Upper lobe of left lung (tissue), 6 donors: ENCODE data around the gene TAS2R7. TPM values are rescaled to one million over a fixed set of nuclear protein-coding genes. Genes with fewer than 3 reads are reported as not detected.

Source experiments
- ATAC-seq, 2 donors: fragments of 200-7000 bp; cut with Tn5 transposase; one replicate each; pipeline ENCODE4 v1.9.1; 2022; ENCODE audit warnings: mild to moderate bottlenecking in 2 of 2, moderate library complexity in 2 of 2; ENCODE audit not compliant: low FRiP score in 2 of 2
- DNase-seq, 2 donors: peaks; one replicate each; pipeline ENCODE4 v3.0.0-alpha.2; 2019 to 2020
- H3K27ac ChIP-seq, 4 donors: fragments of 200-600 bp; sonication (generic); one replicate each; pipeline ENCODE4 v1.5.1; 2016 to 2019
- H3K27me3 ChIP-seq, 4 donors: fragments of 200-600 bp; sonication (generic); one replicate each; pipeline ENCODE4 v1.5.1; 2017 to 2019
- H3K36me3 ChIP-seq, 4 donors: fragments of 200-600 bp; sonication (generic); one replicate each; pipeline ENCODE4 v1.5.1; 2016 to 2019
- H3K4me1 ChIP-seq, 4 donors: fragments of 200-600 bp; sonication (generic); one replicate each; pipeline ENCODE4 v1.5.1; 2018 to 2019
- H3K4me3 ChIP-seq, 4 donors: fragments of 200-600 bp; sonication (generic); one replicate each; pipeline ENCODE4 v1.5.1; 2017 to 2019; ENCODE audit warnings: mild to moderate bottlenecking in 2 of 4, moderate library complexity in 1 of 4
- H3K9me3 ChIP-seq, 4 donors: fragments of 200-600 bp; sonication (generic); one replicate each; pipeline ENCODE4 v1.5.1; 2018 to 2019
- EP300 ChIP-seq, 4 donors: sonication (generic); formaldehyde crosslinking; IDR thresholded peaks; one replicate each; pipeline ENCODE4 v1.5.1; 2017; ENCODE audit warnings: antibody characterized with exemption in 4 of 4, control low read depth in 2 of 4
- POLR2A ChIP-seq, 4 donors: fragments of 450-650 bp; IDR thresholded peaks; one replicate each; pipeline ENCODE4 v1.5.1; 2016 to 2017; ENCODE audit warnings: antibody characterized with exemption in 4 of 4, mild to moderate bottlenecking in 2 of 4
- POLR2AphosphoS5 ChIP-seq, 2 donors: sonication (generic); formaldehyde crosslinking; IDR thresholded peaks; one replicate each; pipeline ENCODE4 v1.5.1; 2017; ENCODE audit warnings: antibody characterized with exemption in 2 of 2
- WGBS, 2 donors: methylation state at CpG; one replicate each; pipeline ENCODE4 v1.1.5; 2017 to 2018; 5-methylcytosine and 5-hydroxymethylcytosine counted together
- total RNA-seq, 6 donors: library from RNA; depleted of rRNA in 4 of 6; stranded (reverse); fragments of >200 nt in 4 of 6; gene quantifications; one replicate each; pipeline versions ENCODE4 v1.1.0 to v1.2.1, GENCODE V29; 2016 to 2021
- TF ChIP-seq, protein P1 (sequence below), 6 experiments: fragments of 450-650 bp in 4 of 6; fragments of 200-600 bp in 2 of 6; sonication (generic) in 2 of 6; IDR thresholded peaks; one replicate each; pipeline ENCODE4 v1.5.1; 2016 to 2019; ENCODE audit warnings: antibody characterized with exemption in 6 of 6
- donor health status: DM: no; HTN: no; CAD: no; lungs with moderate emphysema.
- donor health status: DM: no; HTN: yes; CAD: no; lungs with severe emphysema.

TAS2R7 gene
- total RNA-seq, 6 donors from 2014 or later, result 0.98 TPM; not detected in 5

DNA sequence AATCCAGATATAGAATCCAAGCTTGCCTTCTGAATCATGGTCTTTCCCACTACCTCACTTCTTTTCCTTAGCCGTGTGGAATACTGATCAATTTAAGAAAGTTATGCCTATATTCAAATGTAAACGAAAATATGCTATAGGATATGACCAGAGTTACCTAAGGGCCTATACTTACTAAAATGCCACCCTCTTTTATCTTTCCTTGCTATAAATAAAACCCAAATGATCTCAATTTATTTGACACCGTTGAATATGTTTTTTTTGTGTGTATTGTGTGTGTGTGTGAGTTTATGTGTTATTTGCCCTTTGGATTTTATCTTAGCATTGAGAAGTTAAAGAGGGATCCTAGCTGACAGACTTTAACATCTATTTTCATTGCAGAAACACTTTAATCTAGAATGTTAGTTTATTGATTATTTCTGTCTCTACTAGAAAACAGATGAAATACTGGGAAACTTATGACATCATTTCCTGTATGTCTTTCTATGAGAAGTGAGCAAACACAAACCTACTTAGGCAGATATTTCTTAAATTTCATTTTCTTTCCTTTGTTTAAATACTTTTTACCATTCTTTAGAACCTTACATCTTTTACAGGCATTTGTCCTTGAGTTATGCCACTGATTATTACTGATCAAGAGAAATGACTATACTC is 9.6 kb upstream of the TAS2R7 start:
- H3K27ac ChIP-seq, result no peak overlapping the region
- DNase-seq, result no peak
- no peak for ATAC-seq
- no peaks in the 10 kb centered on the region for H3K36me3 ChIP-seq
- TF ChIP-seq EP300 (IDR thresholded peaks at IDR 0.05), result no peak
- no peak for TF ChIP-seq POLR2A (IDR thresholded peaks at IDR 0.05)
- TF ChIP-seq, protein P1, sequence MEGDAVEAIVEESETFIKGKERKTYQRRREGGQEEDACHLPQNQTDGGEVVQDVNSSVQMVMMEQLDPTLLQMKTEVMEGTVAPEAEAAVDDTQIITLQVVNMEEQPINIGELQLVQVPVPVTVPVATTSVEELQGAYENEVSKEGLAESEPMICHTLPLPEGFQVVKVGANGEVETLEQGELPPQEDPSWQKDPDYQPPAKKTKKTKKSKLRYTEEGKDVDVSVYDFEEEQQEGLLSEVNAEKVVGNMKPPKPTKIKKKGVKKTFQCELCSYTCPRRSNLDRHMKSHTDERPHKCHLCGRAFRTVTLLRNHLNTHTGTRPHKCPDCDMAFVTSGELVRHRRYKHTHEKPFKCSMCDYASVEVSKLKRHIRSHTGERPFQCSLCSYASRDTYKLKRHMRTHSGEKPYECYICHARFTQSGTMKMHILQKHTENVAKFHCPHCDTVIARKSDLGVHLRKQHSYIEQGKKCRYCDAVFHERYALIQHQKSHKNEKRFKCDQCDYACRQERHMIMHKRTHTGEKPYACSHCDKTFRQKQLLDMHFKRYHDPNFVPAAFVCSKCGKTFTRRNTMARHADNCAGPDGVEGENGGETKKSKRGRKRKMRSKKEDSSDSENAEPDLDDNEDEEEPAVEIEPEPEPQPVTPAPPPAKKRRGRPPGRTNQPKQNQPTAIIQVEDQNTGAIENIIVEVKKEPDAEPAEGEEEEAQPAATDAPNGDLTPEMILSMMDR (IDR thresholded peaks at IDR 0.05), result no peak
- TF ChIP-seq POLR2AphosphoS5 (IDR thresholded peaks at IDR 0.05), result no peak
- H3K9me3 ChIP-seq, result no peaks in the 10 kb centered on the region
- no peak overlapping the region for H3K4me3 ChIP-seq
- no peaks in the 10 kb centered on the region for H3K27me3 ChIP-seq
- 81 to 84% methylated on average over 3 of the region's 3 CpGs for WGBS, 2 donors
- no peaks in the 10 kb centered on the region for H3K4me1 ChIP-seq

DNA sequence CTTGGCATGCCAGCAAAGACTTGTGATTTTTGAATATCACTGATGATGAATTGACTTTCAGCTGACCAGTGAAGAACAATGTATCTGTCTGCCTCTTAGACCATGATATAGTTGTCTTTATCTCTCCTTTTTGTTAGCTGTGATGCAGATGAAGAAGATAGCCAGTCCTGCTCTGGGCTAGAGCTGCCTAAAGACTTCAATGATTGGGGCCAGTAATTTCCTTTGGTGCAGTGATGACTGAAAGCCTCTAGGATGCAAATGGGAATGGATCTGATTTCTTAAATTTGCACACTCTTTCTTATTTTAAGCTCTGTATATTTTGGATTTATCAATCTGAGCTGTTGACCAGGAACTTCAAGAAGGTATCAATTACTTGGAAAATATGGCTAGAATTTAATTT is 7.6 kb upstream of the TAS2R7 start, which contains the start of gene TAS2R9:
TAS2R9 (minus strand) TSS at position 101 of the 400 bp plus-strand sequence; CDS start at position 8, 93 bp downstream.
- no peak for ATAC-seq
- no peak within 1 kb of the TSS for H3K4me3 ChIP-seq
- no peaks in the 10 kb centered on the region for H3K4me1 ChIP-seq
- H3K9me3 ChIP-seq, result no peaks in the 10 kb centered on the region
- TF ChIP-seq POLR2AphosphoS5 (IDR thresholded peaks at IDR 0.05), result no peak
- TF ChIP-seq, protein P1 (IDR thresholded peaks at IDR 0.05), result no peak
- no peak for TF ChIP-seq POLR2A (IDR thresholded peaks at IDR 0.05)
- TF ChIP-seq EP300 (IDR thresholded peaks at IDR 0.05), result no peak
- H3K27ac ChIP-seq, result no peak within 1 kb of the TSS
- DNase-seq, result no peak
- H3K36me3 ChIP-seq, result no peaks in the 10 kb centered on the region
- H3K27me3 ChIP-seq, result no peaks in the 10 kb centered on the region

DNA sequence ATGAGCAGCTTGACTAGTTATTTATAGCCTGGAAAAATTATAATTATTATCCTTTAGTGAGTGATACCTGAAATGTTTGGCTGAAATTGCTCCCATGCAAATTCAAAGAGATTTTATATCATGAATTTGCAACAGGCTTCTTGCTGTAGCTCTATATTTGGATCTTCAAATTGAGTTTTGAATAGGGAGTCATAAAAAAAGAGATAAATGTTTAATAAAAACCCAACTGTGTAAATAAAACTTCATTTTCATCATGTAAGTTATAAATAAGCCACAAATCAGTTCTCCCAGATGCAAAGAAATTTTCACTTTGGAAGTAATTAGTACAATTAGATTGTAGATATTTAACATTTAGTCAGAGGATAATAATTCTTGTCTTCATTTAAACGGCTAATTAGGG is 4.8 kb upstream of the TAS2R7 start, which contains the start of gene TAS2R8:
TAS2R8 (minus strand) TSS at position 101 of the 400 bp plus-strand sequence. CDS start 306 bp downstream, outside the sequence.
- Histone ChIP-seq H3K4me1 (no peaks in the 10 kb centered on the region), H3K36me3 (no peaks in the 10 kb centered on the region), H3K27me3 (no peaks in the 10 kb centered on the region), H3K4me3 (no peak within 1 kb of the TSS), H3K9me3 (no peaks in the 10 kb centered on the region), H3K27ac (no peak within 1 kb of the TSS)
- no peak for TF ChIP-seq EP300 (IDR thresholded peaks at IDR 0.05)
- no peak for TF ChIP-seq POLR2AphosphoS5 (IDR thresholded peaks at IDR 0.05)
- TF ChIP-seq POLR2A (IDR thresholded peaks at IDR 0.05), result no peak
- TF ChIP-seq, protein P1 (IDR thresholded peaks at IDR 0.05), result no peak
- WGBS, 2 donors, result 61 to 71% methylated on average over 1 of the region's 1 CpG
- no peak for DNase-seq
- ATAC-seq, result no peak

DNA sequence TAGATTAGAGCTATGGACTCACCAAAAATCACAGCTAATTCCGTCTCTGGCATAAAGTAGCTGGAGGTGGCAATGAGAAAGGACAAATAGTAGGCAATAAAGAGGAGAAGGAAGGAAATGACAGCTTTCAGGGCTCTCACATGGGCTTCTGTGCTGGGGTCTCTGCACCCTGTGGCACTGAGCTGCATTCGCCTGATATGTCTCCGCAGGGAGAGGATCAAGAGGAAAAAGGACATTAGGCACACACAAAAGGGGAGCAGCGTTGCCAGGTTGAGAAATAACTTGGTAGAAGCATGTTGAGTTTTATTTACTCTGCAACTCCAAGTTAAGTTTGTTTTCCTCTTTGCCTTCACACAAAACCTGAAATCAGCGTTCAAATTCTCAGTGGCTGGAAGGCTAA is 686 bp downstream of the TAS2R7 start:
- no peak for ATAC-seq
- 57 to 60% methylated on average over 5 of the region's 5 CpGs for WGBS, 2 donors
- no peaks in the 10 kb centered on the region for H3K27me3 ChIP-seq

More for the DNA sequence above, 686 bp downstream of the TAS2R7 start:
- H3K4me3 ChIP-seq, result no peak overlapping the region
- H3K4me1 ChIP-seq, result no peaks in the 10 kb centered on the region
- no peak for TF ChIP-seq EP300 (IDR thresholded peaks at IDR 0.05)
- TF ChIP-seq POLR2AphosphoS5 (IDR thresholded peaks at IDR 0.05), result no peak
- TF ChIP-seq POLR2A (IDR thresholded peaks at IDR 0.05), result no peak
- TF ChIP-seq, protein P1 (IDR thresholded peaks at IDR 0.05), result no peak
- H3K27ac ChIP-seq, result no peak overlapping the region
- no peaks in the 10 kb centered on the region for H3K36me3 ChIP-seq
- H3K9me3 ChIP-seq, result no peaks in the 10 kb centered on the region
- no peak for DNase-seq
